GM18508 (cell line): ENCODE results near the gene CDK11A.

Experiments used
- ATAC-seq: cut with Tn5 transposase; IDR thresholded peaks from one replicate; pipeline ENCODE4 v1.9.1; 2021; ENCODE audit warnings: moderate number of reproducible peaks; ENCODE audit not compliant: insufficient read depth, unreplicated experiment

Gene CDK11A

GRCh38 chr1:1724035-1724864, at the start of gene CDK11A:
Gene CDK11A (minus strand): TSS chr1:1724357. CDS start chr1:1722818, 1,539 bp downstream.
- peak; percentile 87 for ATAC-seq

GRCh38 chr1:1773874-1774273, 49.7 kb upstream of the CDK11A start:
- no peak for ATAC-seq

- ATAC-seq: no peak
Measured at GRCh38 chr1:1771096-1771495, 46.9 kb upstream of the CDK11A start.

DNA sequence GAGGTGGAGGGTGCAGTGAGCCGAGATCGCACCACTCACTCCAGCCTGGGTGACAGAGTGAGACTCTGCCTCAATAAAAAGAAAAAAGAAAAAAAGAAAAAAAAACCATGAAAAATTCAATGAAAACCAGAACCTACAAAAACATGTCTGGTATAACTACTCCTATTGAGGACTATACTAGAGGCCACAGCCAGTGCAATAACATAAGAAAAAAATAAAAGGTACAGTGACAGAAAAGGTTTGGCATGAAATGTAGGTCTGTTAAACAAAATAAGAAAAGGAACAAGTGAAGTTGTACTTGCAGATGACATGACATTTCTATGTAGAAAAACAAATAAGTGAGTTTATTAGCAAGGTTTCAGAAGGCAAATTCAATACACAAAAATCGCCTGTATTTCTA, 45.9 kb upstream of the CDK11A start:
- ATAC-seq: no peak

DNA sequence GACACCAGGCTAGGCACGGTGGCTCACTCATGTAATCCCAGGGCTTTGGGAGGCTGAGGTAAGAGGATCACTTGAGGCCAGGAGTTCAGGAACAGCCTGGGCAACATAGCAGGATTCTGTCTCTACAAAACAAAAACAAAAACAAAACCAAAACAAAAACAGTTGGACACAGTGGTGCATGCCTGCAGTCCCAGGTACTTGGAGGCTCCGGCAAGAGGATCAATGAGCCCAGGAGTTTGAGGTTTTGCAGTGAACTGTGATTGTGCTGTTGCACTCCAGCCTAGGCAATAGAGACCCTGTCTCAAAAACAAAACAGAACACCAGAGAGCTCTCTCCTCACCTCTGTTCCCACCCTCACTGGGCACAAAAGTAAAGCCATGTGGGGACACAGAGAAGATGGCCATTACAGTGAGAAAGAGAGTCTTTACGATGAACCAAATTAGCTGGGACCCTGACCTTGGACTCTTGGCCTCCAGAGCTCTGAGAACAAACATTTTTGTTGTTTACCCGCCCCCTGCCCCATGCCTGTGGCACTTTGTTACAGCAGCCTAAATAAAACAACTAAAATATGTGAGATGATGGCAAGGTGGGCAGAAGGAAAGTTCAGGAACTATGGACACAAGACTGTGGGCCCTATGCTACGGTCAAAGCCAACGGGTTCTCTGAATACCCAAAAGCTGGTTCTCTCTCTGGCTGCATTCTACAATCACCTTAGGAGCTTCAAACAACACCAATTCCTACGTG, 44.3 kb upstream of the CDK11A start:
- ATAC-seq: no peak

GRCh38 chr1:1764876-1765470, 40.8 kb upstream of the CDK11A start:
- no peak for ATAC-seq

DNA sequence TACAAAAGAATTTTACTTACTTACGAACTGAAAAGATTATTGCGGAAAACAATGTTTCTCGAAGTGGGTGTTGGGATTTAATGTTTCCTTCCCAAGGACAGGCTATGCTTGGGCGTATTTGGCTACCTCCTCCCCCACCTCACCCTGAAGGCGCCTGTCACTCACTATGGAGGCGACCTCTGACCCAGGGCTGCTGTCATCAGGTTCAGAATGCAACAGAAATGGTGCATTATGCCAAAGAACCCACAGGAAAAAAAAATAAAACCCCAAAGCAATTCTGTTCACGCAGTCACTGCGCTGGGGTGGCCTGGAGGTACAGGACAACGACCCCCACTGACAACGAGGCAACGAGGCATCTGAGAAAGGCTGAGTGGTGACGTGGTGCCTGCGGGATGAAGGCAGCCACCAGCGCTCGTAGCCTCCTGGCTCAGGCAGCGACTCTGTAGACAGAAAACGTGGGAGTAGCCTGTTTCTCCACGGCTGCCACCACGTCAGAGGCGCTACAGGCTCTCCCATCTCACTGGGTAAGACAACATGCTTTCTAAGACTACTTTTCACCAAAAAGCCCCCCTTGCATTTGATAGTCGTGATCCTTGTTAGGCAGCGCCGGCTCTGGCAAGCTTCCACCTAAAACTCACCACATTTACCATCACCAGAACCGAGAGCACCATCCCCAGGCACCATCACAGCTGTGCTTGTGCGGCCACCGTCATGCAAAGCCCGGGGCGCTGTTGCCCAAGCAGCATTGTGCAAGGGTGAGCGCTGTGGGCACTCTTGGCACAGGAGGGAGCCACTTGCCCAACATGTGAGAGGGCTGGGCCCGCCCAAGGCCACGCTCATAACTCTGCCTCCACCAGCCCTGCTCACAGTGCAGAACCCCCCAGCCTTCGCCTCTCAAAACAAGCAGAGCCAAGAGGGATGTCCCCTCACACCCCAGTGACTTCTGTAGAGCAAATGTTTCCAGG, 39.8 kb upstream of the CDK11A start:
- ATAC-seq: no peak

DNA sequence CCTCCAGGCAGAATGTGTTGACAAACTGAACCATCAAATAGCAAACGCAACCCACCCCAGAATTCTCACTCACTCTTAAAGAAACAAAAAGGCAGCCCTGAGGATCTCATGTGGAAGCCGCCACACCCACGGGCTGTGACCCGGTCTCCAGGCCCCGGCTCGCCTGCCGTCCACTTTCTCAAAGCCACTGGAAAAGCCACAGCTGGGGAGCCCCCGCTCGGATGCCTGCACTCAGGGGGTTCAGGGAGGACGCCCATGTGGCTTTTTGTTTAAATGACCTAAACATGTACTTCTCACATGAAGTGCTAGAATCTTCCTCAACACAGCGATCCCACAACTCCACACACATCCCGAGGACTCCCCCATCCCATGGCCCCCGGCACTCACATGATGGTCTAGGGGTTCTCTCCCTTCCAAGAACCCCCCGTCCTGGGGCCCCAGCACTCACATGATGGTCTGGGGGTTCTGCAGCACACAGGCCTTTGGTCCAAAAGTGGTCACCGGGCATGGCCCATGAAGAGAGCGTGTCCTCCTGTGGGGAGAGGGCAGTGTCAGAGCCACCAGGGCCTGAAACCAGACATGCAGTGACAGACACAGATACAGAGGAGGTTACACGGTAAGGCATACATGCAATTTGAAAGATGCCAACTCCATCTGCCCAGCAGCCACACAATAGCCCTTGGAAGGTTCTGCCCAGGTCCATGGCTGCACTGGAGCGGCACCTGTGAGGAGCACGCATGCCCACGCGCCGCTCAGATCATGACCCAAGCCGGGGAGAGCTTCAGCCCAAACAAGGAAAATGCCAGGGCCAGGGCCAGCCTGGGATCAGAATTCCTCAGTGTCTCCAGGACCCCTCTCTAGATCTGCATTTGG, 37.6 kb upstream of the CDK11A start:
- ATAC-seq: no peak

- ATAC-seq: no peak
Measured at GRCh38 chr1:1760715-1761114, 36.6 kb upstream of the CDK11A start.

DNA sequence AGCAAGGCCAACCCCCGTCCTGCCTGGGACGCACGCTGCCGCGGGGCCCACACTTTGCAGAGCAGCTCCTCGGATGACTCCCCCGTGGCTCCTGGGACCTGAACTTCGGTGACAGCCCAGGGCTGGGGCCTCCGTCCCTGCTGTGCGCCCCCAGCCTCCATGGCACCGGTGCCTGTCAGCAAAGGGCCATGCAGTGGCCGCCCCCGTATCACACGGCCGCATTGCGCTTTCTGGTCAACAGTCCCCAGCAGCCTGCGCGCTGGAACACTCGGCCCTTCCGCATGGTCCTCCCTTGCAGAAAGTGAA, 36.1 kb upstream of the CDK11A start:
- no peak for ATAC-seq

- ATAC-seq: no peak
Measured at GRCh38 chr1:1759456-1760344, 35.5 kb upstream of the CDK11A start.

GRCh38 chr1:1758692-1759455, 34.7 kb upstream of the CDK11A start:
- ATAC-seq: no peak

DNA sequence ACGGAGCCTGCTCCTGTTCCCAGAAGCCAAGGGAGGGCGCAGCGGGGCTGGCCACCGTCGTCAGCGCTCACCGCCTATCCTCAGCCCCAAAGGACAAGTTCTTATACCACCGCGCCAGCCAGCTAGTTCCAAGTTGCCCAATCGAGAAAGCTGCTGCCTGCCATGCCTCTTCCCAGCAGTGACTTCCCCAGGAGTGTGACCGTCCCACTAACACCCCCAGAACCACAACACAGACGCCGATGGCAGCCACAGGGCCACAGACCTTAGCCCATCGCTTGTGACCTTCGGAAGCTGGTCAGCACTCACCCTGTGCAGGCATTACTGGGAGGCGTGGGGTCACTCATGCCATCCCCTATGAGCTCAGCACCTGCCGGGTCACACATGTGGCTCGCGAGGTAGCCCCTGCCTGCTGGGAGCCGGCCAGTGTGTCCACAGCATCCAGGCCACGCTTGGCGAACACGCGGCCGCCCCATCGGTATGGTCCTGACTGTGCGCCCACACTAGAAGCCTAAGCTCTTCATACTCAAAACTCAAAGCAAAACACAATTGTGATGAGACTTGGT, 34.0 kb upstream of the CDK11A start:
- no peak for ATAC-seq

DNA sequence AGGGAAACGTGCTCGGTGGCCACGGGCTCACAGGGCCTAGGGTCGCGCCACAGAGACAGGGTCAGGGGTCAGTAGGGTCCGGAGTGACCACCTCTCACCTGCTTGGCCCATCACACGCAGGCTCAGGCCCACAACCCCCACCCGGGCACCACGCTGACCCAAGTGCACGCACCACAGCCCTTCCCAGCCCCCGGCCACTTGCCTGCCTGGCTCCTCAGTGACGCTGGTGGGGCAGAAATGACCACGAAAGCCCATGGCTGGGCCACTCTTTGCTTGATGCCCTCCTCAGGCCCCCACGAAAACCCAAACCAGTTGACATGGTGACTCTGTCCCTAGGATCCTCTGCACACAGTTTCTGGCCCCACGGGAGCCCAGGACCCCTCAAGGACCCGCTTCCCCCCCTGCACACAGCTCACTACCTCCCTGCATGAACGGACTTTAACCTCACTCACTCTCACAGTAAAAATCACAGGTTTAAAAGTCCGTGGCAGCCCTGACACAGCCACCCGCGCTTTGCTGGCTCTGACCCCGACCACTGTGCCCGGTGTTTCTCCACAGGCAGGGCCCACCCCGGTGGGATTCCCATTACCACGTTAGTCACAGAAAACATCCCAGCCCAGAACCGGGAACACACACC, 33.4 kb upstream of the CDK11A start:
- ATAC-seq: no peak

- ATAC-seq: no peak
Measured at GRCh38 chr1:1756661-1757421, 32.7 kb upstream of the CDK11A start.

GRCh38 chr1:1755852-1756251, 31.7 kb upstream of the CDK11A start:
- ATAC-seq: no peak
